ENCODE measurements around the gene VDR.

Gene VDR

DNA sequence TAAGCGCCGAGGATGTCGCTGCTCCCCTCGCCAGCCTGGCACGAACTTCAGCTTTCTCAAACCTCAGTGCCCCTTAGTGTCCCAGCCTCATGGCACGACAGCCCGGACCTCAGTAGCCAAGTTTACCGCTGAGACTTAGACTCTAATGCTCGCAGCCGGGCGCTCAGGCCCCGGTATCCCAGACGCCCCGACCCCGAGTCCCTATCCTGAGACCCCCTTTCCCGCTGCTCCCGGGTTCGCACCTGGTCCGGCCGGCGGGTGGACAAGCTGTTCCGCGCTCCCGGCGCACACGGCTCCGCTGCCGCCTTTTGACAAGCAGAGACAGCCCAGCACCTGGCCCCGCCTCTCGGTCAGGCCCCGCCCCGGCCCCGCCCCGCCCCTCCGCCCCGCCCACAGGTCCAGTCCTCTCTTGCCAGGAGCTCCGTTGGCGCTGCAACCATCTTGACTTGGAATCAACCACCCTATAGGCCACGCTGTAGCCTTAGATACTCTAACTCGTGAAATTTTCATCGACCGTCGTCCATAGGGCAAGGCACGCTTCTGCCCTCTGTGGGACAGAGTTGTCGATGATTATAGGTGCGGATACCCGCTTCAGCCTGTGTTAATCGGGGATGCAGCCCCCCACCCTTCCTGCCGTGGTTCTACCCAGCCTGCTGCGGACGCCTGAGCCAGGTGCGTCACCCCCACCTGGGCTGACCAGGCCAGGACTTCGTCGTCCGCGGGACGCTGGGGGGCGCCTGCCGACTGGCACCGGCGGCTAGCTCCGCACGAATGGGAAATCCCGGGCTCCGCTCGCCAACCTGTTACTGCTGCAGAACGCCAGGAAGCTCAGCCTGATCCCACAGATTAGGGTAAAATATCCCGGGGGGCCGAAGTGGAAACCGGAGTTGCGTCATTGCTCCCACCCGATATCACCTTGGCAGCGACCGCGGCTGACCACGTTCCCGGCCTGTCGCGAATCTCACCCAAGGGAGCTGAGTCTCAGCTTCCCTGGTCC, at the start of gene VDR:
VDR (minus strand) TSS at position 282 of the 997 bp plus-strand sequence. CDS start 25,881 bp downstream, outside the sequence.
- peak; percentile 86 for DNase-seq (ENCODE audit: low read depth, low spot score)

DNA sequence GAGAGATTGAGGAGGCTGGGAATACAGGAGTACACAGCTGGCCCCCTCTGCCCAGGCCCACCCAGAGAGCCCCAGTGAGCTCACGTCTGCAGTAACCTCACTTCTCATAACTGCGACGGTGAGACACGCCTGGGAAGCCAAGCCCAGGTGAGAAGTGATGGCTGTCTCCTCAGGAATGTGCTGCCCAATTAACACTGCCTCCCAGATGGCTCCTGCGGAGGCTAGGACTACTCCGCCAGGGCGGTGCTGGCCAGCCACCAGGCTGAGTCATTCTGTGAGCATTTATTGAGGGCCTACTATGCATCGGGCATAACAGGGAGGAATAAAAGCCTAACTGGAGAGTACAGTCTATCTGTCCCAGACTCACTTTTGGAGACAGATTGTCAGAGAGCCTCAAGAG, 49.3 kb upstream of the VDR start:
- peak; percentile 56 for DNase-seq (ENCODE audit: low read depth, low spot score)

DNA sequence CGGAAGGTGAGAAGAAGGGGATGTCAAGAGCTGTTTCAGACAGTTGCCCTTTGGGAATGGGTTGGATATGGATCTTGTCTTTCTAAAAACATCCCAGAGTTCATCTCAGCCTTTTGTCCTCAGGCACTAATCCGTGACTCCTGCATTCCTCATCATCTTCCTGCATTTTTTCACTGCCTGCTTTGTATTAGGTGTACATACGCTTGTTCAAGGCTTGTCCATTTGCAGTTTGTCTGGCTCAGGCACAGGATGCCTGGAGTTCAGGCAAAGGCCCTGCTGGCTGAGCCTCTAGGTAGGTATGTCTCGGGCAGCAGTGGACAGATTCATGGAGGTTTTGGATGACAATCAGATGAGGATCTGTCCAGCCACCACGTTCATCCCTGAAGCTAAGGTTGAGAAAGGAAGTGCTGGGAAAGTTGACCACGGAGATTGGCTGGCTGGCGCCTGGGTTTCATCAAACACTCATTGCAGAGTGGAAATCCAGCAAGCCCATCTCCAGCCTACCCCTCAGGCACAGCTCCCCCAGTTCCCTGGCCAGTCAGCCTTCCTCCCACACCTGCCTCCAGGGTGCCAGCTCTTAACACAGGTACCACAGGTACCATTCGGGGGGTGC, 46.2 kb upstream of the VDR start:
- peak; percentile 39 for DNase-seq (ENCODE audit: low read depth, low spot score)

DNA sequence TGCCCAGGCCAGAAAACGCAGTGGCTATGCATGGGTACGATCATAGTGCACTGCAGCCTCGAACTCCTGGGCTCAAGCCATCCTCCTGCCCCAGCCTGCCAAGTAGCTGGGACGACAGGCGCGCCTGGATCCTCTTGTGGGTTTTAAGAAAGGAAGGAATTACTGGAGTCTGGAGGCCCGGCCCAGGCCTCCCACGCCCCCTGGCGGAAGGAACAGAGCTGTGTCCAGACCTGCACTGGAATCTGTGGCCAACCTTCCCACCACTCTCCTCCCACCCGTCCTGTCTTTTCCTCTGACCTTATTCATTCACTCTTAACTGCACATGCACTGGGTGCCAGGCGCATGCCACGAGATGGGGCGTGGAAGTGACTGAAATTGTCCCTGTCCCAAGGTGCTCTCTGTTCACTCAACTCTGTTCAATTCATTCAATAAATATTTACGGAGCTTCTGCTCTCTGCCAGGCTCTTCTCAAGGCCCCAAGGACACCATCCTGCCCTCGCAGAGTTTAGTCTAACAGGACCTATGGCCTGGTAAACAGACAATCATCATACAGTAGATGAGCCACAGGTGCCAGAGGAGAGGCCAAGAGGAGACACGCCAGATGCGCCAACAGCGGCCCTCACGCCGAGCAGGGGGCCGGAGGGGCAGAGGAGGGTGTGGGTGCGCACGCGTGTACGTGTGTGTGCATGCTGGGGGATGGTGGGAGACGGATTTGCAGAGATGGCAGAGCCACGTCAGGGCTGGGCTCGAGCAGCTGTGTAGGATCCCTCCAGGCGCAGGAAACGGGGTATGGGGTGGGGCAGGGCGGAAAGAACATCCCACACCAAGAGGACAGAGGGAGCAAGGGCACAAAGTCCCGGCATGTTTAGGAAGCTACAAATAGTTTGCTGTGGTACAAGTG, 44.9 kb upstream of the VDR start:
- DNase-seq (ENCODE audit: low read depth, low spot score) = peak; percentile 93

DNA sequence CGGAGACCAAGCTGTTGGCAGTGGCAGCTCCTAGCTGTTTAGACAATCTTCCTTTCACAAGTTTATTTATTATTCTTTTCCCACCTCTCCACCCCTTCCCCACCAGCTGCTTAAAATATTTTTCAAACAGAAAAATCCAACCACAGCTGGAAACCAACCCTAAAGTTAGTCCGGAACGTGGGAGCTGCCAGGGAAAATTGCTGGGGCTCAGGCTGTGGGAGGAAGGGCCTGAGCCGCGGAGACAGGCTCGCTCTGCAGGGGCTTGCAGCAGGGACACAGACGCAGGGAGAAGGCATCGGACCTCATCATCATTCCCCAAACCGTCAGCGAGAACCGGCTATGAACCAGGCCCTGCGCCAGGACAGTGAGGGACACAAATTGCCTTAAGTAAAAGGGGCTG, 42.5 kb upstream of the VDR start:
- DNase-seq (ENCODE audit: low read depth, low spot score) = no peak

DNA sequence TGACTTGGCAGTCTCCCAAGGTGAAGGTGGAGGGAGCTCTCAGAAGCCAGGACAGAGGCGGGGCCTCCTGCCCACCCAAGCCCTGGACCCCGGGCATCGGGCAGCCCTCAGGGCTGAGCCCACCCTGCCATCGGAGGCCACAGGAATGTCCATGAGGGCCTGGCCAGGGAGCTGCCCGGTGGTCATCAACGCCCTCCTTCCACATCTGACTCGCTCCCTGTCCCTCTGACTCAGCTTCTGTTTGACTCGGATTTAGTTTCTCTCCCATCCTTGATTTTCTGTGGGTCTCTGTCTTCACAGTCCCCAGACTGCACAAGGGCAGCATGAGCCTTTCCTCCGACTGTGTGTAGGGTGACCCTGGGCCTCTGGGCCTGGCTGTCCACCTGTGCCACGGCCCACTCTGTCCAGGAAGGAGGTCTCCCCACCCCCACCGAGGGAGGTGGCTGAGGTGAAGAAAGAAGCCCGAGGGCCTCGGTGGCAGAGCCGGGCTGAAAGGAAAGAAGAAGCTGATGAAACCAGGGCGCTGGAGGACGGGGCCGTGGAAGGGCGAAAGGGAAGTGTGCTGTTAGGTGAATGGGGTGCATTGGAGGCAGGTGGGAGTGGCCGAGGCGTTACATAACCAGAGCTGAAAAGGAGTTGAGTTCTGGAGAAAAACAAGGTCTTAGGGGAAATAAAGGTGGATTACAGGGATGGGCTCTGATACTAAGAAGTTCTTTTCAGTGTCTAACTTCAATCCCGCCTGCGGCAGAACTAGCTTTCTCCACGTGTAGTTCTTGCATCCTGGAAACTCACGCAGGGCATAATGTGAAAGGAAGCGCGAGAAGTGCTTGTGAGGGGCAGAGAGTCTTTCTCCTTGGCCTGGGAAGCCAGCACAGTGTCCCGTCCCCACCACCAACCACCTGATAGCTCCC, 41.9 kb upstream of the VDR start:
- no peak for DNase-seq (ENCODE audit: low read depth, low spot score)

DNA sequence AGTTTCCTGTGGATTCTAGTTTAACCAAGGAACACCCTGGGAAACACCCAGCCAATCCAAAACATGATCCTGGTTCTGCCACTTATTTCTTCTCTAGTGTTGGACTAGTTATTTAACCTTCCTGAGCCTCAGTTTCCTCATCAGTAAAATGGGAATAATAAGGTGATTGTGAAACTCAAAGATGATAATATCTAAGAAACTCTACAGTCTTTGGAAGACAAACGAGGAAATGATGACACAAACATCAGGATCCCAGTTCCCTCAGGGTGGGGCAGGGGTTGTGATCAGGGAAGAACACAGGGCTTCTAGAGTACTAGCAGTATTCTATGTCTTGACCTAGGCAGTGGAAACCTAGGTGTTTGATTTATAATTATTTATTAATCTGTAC, 40.5 kb upstream of the VDR start:
- DNase-seq (ENCODE audit: low read depth, low spot score) = no peak

DNA sequence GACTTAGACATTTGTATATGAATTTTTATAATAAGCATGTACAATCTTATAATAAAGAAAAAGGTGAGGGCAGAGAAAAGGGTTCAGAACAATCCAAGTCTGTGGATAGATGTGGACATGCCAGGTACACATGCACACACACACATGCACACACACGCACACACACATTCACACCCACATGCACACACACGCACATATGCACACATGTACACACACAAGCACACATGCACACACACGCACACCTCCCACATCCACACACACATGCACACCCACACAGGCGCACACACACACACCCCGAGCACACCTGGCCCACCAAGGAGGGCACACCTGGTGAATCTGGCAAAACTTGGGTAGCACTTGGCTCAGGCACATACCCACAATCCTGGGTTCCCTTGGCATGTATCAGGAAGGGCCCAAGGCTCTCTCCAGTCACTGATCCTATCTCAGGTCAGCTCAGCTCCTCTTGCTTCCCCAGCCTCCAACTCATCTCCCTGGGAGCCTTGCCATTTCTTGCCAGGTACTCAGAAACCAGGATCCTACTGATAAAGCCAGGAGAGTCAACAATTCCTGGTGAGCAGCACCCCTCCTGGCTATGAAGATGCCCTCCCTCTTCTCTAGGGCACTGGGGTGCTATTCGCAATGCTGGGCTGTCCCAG, 40.0 kb upstream of the VDR start:
- no peak for DNase-seq (ENCODE audit: low read depth, low spot score)

DNA sequence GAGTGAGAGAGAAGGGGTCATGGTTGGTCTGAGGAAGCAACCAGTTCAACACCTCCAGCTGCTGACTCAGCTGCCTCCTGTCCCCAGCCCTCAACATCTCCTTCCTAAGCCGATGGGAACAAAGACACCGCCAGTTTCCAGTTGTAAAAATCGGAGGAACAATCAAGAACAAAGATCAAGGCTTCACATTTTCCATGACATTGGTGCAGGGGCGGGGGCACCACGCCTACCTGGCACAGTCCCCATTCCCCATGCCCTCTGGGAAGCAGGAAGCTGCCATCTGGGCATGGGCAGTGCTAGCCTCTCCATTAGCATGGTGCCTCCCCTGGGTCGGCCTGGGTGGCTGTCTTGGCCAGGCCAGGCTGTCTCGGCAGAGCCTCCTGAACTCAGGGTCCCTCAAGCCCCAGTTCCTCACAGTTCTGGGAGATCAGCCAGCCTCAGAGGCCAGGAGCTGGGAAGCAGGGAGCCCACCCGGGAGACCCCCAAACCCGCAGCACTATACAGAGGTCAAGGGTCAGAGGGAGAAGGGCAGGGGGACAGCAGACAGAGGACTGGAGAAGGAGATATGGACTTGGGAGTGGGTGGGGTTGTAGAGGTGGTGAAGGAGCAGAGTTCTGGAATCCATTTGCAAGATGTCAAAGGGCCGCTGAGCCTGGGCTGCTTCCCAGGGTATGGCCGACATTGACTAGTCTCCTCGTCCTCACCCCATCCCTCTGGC, 39.0 kb upstream of the VDR start:
- DNase-seq (ENCODE audit: low read depth, low spot score) = no peak

DNA sequence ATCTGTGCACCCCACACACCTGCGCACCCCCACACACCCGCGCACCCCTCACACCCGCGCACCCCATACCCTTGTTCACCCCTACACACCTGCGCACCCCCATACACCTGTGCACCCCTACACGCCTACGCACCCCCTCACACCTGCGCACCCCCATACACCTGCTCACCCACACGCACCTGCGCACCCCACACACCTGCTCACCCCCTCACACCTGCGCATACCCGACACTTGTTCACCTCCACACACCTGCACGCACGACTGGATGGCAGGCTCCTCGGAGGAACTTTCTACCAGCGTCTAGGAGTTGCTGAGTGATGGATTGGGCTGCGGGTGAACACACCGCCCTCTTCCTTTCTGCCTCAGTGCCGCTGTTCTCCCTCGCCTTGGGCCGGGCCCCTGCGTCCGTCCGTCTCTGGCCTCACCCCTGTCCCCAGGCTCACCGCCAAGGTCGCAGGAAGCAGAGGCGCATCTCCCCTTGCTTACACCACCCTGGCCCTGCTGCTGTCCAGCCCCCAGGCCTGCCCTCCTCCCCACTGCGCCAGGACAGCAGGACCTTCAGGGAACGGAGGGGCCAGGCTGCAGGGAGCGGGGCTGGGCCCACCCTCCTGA, 37.9 kb upstream of the VDR start:
- DNase-seq (ENCODE audit: low read depth, low spot score) = no peak

DNA sequence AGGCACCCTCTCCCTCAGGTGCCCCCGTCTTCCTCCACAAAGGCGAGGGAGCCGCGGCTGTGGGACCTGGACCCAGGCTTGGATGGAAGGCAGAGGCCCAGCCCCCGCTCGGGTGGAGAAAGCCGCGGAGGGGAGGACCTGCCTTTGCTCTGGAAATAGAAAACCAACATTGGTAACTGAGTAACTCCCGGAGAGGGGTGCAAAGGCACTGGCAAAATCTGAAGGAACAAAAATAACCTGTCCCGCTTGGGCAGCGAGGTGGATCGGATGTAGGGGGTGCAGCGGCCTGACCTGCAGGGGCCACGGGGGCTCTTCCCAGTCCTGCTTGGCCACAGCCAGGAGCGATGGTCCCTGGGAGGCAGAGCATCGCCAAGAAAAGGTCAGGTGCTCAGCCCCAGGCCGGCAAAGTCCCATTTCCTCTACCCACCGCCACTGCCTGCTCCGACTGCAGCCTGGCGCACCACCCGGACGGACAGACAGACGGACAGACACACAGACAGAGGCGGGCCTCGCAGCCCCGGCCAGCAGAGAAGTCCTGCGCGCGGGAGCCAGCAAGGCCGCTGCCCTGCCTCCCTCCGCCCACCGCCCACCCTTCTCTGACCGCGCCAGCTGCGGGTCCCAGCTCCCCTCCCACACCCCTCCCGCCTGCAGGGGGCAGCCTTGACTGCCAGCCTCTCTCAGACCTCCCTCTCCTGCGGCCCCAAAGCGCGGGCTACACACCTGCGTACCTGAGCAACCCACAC, 37.2 kb upstream of the VDR start:
- peak; percentile 69 for DNase-seq (ENCODE audit: low read depth, low spot score)

DNA sequence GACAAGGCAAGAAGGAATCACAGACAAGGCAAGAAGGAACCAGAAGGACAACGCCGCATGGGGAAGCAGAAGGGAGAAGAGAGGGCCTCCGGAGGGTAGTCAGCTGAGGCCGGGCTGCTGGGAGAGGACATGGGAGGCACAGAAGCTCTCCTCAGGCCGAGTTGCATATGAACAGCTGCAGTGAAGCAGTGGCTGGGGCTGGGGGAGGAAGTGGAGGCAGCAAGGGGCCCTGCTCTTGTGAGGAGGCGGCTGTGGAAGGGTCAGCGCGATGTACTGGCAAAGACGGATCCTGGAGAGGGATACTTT, 36.6 kb upstream of the VDR start:
- DNase-seq (ENCODE audit: low read depth, low spot score) = no peak

DNA sequence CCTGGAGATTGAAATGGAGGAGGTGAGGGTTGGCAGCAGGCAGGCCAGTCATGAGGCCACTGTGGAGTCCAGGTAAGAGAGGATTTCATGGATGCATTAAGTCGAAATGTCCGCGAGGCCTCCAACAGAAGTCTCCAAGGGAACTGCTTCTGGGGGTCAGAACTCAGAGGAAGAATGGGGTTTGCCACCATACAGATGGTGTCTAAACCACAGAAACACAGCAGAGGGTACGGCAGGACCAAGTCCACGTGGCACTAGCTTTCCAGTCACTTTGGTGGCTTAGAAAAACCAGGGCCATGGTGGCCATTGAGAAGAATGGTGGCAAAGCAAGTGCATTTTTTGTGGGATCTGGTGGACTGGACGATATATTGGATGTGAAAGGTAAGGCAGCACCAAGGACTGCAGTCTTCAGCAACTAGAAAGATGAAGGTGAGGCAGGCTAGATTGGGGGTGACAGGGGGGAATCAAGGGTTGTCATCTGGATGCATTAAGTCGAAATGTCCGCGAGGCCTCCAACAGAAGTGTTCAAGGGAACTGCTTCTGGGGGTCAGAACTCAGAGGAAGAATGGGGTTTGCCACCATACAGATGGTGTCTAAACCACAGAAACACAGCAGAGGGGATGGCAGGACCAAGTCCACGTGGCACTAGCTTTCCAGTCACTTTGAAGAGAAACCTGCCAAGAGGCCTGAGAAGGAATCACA, 36.1 kb upstream of the VDR start:
- no peak for DNase-seq (ENCODE audit: low read depth, low spot score)

DNA sequence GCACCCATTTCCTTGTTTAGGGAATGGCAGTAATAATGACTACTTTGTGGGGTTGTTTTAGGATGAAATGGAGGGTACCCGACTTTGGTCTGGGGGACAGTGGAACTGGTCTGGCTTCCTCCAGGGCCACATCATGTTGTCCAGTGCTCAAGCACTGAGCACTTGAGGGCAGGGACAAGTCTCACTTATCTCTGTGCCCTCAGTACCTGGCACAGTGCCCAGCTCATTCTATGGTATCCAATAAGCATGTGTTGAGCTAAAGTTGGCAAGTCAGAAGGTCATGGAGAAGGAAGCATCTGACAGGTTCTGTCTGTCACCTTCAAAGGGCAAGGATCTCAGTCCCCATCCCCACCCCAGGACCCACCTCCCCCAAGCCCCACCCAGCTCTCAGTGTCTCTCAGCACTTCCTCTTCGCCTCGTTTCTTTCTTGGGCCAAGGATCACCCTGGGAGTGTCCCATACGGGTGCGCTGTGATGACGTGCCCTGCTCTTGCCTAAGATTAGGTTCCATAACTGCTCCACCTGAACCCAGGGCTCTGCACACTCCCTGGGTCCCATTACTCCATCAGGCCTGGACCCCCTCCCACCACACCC, 34.3 kb upstream of the VDR start:
- no peak for DNase-seq (ENCODE audit: low read depth, low spot score)

DNA sequence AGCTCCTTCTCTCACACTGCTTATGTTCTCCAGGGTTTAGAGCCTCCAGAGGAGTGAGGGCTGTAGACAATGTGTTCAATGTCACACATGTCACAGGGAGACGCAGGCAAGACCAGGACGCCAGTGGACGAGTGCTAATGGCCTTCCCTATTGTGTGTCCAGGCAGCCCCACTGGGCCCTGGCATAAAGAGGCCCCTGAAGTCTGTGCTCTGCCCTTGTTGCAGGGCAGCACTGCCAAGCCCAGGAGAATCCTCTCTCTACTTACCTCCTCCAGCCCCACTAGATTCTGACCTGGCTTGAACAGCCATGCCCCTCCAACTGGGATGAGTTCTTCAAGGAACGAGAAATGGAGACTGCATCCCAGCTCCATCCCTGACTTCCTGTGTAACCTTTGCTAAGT, 33.8 kb upstream of the VDR start:
- no peak for DNase-seq (ENCODE audit: low read depth, low spot score)

DNA sequence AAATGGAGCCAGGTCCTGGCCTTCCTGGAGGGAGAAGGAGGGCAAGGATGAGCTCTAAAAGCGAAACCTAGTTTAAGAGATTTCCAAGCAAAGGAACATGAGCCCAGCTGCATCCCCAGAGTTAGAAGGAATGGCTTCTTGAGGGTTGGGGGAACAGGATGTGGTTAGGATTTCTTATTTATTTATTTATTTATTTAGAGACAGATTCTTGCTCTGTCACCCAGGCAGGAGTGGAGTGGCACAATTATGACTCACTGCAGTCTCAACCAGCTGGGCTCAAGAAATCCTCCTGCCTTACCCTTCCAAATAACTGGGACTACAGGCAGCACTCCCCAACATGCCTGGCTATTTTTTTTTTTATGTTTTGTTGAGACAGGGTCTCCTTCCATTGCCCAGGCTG, 33.3 kb upstream of the VDR start:
- DNase-seq (ENCODE audit: low read depth, low spot score) = no peak

DNA sequence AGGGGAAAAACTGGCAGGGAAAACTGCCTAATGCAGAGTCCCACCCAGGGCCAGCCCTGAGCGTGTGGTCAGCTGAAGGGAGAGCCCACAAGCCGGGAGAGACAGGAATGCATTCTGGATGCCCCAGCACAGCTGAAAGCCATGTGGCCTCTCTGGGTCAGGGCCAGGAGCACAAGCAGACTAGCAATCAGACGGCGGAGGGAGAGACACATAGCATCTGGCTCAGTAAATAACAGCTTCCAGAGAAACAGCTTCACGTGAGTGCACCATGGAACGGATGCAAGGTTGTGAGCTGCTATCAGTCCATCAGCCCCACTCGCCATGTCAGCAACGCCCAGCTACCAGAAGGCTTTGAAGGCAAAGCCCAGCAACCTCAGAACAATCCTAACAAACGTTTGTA, 30.4 kb upstream of the VDR start:
- DNase-seq (ENCODE audit: low read depth, low spot score) = no peak

DNA sequence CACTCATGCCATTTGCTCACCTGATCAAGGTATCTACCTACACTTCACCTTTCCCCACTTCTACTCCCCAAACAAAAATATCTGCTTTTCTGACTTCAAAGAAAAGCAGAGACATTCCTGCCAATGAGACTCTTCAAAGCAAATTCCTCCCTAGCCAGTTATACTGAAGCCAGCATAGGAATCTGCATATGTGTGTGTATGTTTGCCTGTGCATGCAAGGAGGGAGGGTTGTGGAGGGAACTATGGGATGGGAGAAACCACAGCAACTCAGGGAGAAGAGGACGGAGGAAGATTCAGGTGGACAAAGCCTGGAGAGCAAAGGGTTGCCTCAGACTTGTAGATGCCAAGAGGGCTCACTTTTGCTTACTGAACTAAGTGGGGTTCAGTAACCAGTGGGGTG, 26.4 kb upstream of the VDR start:
- DNase-seq (ENCODE audit: low read depth, low spot score) = no peak

Measured in ELF-1 (cell line).